Parathyroid adenoma (tissue), 2 donors: ENCODE measurements around the gene RALGAPA2.

Experiments
- H2AFZ ChIP-seq: fragments of 300-600 bp; sonication (generic); one replicate; pipeline ENCODE4 v1.7.0; 2017; ENCODE audit warnings: antibody characterized with exemption, mild to moderate bottlenecking
- H3K27ac ChIP-seq: fragments of 300-600 bp; sonication (generic); one replicate; pipeline ENCODE4 v1.7.0; 2017
- H3K27me3 ChIP-seq: fragments of 300-600 bp; sonication (generic); one replicate; pipeline ENCODE4 v1.7.0; 2017; ENCODE audit warnings: low read length; ENCODE audit not compliant: control insufficient read depth, insufficient read depth
- H3K36me3 ChIP-seq: fragments of 300-600 bp; sonication (generic); one replicate; pipeline ENCODE4 v1.7.0; 2017; ENCODE audit warnings: low read length; ENCODE audit not compliant: control insufficient read depth, insufficient read depth
- H3K4me1 ChIP-seq: fragments of 300-600 bp; sonication (generic); one replicate; pipeline ENCODE4 v1.7.0; 2017; ENCODE audit warnings: control low read depth
- H3K4me2 ChIP-seq: fragments of 300-600 bp; sonication (generic); one replicate; pipeline ENCODE4 v1.7.0; 2017; ENCODE audit warnings: low read length
- H3K4me3 ChIP-seq: fragments of 300-600 bp; sonication (generic); one replicate; pipeline ENCODE4 v1.7.0; 2017; ENCODE audit warnings: low read depth, low read length
- H3K79me2 ChIP-seq: fragments of 300-600 bp; sonication (generic); one replicate; pipeline ENCODE4 v1.7.0; 2017; ENCODE audit warnings: control low read depth
- H3K9ac ChIP-seq: fragments of 300-600 bp; sonication (generic); one replicate; pipeline ENCODE4 v1.7.0; 2017; ENCODE audit warnings: mild to moderate bottlenecking
- H3K9me3 ChIP-seq: fragments of 300-600 bp; sonication (generic); one replicate; pipeline ENCODE4 v1.7.0; 2017; ENCODE audit warnings: low read length; ENCODE audit not compliant: control insufficient read depth
- TF ChIP-seq, protein P1 (sequence below): fragments of 300-600 bp; sonication (generic); IDR thresholded peaks from one replicate; pipeline ENCODE4 v1.7.0; 2017; ENCODE audit warnings: antibody characterized with exemption, mild to moderate bottlenecking
- donor health status: primary hyperparathyroidism.

The RALGAPA2 gene

DNA sequence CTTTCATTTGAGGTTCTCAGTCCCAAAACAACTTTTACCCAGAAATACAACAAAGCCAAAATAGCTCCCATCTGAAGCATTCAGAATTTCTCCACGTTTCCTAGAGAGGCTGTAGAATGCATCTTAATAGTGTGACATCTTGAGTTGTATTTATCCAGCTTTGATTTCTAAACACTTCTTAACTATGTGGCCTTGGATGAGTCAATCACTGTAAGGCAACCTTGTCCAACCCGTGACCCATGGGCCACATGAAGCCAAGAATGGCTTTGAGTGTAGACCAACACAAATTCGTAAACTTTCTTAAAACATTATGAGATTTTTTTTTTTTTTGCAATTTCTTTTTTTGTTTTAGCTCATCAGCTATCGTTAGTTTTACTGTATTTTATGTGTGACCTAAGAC is 108.1 kb downstream of the RALGAPA2 start:
- Histone ChIP-seq H3K27me3 (no peaks in the 10 kb centered on the region), H3K27ac (no peak overlapping the region), H3K4me3 (no peak overlapping the region), H3K9ac (no peak overlapping the region), H3K9me3 (no peaks in the 10 kb centered on the region), H3K4me1 (peaks cover 3% of the 10 kb centered on the region), H3K4me2 (no peak overlapping the region), H3K79me2 (no peaks in the 10 kb centered on the region), H2AFZ (no peak overlapping the region), H3K36me3 (no peaks in the 10 kb centered on the region)
- TF ChIP-seq, protein P1, sequence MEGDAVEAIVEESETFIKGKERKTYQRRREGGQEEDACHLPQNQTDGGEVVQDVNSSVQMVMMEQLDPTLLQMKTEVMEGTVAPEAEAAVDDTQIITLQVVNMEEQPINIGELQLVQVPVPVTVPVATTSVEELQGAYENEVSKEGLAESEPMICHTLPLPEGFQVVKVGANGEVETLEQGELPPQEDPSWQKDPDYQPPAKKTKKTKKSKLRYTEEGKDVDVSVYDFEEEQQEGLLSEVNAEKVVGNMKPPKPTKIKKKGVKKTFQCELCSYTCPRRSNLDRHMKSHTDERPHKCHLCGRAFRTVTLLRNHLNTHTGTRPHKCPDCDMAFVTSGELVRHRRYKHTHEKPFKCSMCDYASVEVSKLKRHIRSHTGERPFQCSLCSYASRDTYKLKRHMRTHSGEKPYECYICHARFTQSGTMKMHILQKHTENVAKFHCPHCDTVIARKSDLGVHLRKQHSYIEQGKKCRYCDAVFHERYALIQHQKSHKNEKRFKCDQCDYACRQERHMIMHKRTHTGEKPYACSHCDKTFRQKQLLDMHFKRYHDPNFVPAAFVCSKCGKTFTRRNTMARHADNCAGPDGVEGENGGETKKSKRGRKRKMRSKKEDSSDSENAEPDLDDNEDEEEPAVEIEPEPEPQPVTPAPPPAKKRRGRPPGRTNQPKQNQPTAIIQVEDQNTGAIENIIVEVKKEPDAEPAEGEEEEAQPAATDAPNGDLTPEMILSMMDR, result no peak

DNA sequence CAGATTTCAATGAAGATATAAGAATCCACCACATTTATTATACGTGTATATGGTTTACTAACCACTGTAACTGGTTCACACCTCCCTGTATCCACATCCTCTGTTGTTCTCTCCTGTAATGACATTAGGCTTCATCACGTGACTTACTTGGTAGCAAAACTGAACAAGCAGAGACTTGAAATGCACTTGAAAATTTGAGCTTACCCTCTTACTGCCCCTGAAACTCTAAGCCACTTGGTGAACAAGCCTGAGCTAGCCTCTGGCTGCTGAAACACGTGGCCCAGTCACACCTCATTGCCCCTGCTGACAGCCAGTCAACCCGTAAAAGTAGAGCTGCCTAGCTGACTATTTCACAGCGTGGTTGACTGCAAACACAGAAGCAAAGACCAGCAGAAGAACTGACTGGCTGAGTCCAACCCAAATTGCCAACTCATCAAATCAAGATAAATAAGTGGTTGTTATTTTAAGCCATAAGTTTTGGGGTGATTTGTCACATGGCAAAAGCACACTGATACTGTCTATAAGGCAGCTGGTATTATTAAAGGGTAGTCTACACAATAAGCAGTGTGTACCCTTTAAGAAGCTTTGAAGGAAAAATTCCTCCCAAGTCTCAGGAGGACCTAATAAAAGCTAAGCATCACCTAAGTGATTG is 109.0 kb downstream of the RALGAPA2 start:
- H3K9ac ChIP-seq, result no peak overlapping the region
- H3K79me2 ChIP-seq, result no peaks in the 10 kb centered on the region
- peaks cover 3% of the 10 kb centered on the region for H3K4me1 ChIP-seq
- no peaks in the 10 kb centered on the region for H3K9me3 ChIP-seq
- TF ChIP-seq, protein P1, result no peak
- H3K36me3 ChIP-seq, result no peaks in the 10 kb centered on the region
- no peaks in the 10 kb centered on the region for H3K27me3 ChIP-seq
- no peak overlapping the region for H3K4me3 ChIP-seq
- no peak overlapping the region for H3K4me2 ChIP-seq
- no peak overlapping the region for H3K27ac ChIP-seq
- no peak overlapping the region for H2AFZ ChIP-seq

DNA sequence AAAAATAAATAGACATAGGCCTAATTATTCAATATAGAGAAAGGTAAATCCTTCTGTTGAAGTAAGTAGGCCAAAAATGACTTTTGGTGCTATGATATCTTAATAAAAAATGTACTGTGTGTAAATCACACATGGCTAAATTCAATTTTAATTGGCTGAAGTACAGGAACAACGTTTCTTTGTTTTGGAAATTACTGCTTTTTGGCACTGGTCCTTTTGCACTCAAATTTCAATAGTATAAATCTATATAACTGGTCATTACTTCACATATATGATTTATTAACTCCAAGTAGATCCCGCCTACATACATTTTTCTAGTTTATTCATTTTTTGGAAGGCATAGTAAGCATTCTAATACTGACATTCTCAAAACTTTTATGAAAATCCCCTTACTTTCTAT is 114.5 kb downstream of the RALGAPA2 start:
- Histone ChIP-seq H3K9me3 (no peaks in the 10 kb centered on the region), H3K27ac (no peak overlapping the region), H3K79me2 (no peaks in the 10 kb centered on the region), H3K36me3 (no peaks in the 10 kb centered on the region), H3K4me2 (no peak overlapping the region), H3K4me1 (no peaks in the 10 kb centered on the region), H3K27me3 (no peaks in the 10 kb centered on the region), H3K4me3 (no peak overlapping the region), H3K9ac (no peak overlapping the region), H2AFZ (no peak overlapping the region)
- TF ChIP-seq, protein P1, result no peak

DNA sequence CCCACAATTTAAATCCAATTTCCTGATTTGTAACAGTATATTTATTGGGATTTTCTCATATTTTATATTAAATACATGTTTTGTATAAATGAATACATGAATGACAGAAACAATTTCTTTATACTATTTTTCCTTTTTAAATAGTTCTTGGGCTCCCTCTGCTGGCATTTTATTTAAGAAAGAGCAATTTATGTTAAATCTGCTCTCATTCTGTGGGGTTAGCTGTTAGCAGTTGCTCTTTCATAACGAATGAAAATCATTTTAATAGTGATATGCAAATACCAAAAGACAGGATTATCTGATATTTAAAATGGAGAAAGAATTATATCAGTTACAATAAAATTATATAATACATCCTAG is 118.3 kb downstream of the RALGAPA2 start:
- H3K4me1 ChIP-seq, result no peaks in the 10 kb centered on the region
- TF ChIP-seq, protein P1, result no peak
- no peak overlapping the region for H3K9ac ChIP-seq
- no peak overlapping the region for H3K4me2 ChIP-seq
- H2AFZ ChIP-seq, result no peak overlapping the region
- H3K79me2 ChIP-seq, result no peaks in the 10 kb centered on the region
- no peaks in the 10 kb centered on the region for H3K27me3 ChIP-seq
- H3K36me3 ChIP-seq, result no peaks in the 10 kb centered on the region
- no peak overlapping the region for H3K27ac ChIP-seq
- H3K4me3 ChIP-seq, result no peak overlapping the region
- H3K9me3 ChIP-seq, result no peaks in the 10 kb centered on the region

DNA sequence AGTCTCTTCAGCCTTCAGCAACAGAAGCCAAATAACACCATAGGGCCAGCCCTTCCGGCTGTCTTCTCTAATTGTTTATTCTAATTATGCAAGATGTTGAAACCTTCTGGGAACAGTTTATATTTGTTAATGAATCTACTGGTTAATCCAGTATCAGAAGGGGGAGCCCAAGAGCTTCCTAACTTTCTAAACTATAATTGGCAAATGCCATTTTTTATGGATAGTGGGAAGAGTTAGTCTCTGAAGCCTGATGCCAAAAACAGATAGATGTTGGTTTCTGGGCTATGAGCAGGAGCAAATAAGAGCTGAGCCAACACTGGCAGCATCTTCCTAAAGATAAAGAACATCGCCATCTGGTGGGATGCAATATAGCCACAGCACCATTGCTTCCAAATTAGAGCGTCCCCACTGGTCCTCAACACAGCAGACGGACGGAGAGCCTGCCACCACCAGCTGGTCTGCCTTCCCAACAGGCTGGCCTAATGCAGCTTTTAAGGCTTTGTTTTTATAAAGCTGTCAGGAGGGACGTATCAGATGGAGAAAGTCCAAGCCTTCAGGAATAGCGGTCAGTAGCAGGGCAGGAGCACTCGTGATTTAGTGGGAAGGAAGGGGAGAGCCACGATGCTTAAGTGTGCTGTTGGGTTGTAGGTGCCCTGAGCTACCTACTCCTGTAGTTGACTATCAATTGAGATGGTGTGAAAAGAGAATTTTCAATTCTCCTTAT is 118.8 kb downstream of the RALGAPA2 start:
- Histone ChIP-seq H3K9me3 (no peaks in the 10 kb centered on the region), H3K4me3 (no peak overlapping the region), H3K27me3 (no peaks in the 10 kb centered on the region), H3K4me2 (no peak overlapping the region), H3K4me1 (no peaks in the 10 kb centered on the region), H3K9ac (no peak overlapping the region), H3K27ac (no peak overlapping the region), H3K79me2 (no peaks in the 10 kb centered on the region), H3K36me3 (no peaks in the 10 kb centered on the region), H2AFZ (no peak overlapping the region)
- TF ChIP-seq, protein P1, result peak; percentile 32
